Colonic mucosa (tissue), 4 donors: Measurements from ENCODE around the gene RNF34. TPM values are rescaled to one million over a fixed set of nuclear protein-coding genes. Genes with fewer than 3 reads are reported as not detected.

Source experiments
- DNase-seq: peaks from one replicate; pipeline ENCODE4 v3.0.0-alpha.2; 2020
- H3K27ac ChIP-seq: fragments of 200-600 bp; one replicate; pipeline ENCODE4 v1.8.0; 2021
- H3K27me3 ChIP-seq: fragments of 200-600 bp; one replicate; pipeline ENCODE4 v1.8.0; 2021
- H3K36me3 ChIP-seq: fragments of 200-600 bp; one replicate; pipeline ENCODE4 v1.8.0; 2021
- H3K4me1 ChIP-seq: fragments of 200-600 bp; one replicate; pipeline ENCODE4 v1.8.0; 2021; ENCODE audit warnings: mild to moderate bottlenecking
- H3K4me3 ChIP-seq: fragments of 200-600 bp; one replicate; pipeline ENCODE4 v1.8.0; 2021
- H3K9ac ChIP-seq, 2 donors: one replicate each; pipeline ENCODE4 v1.7.0; 2013; ENCODE audit warnings: control low read depth in 2 of 2, low read depth in 2 of 2, low read length in 2 of 2
- H3K9me3 ChIP-seq: fragments of 200-600 bp; one replicate; pipeline ENCODE4 v1.8.0; 2021
- intact Hi-C: fragments of 100-400 bp; cut with DNase I; formaldehyde crosslinking; loops from one replicate; pipeline ENCODE4 v1.14.1; 2022
- total RNA-seq, 2 donors: library from RNA; stranded (reverse); fragmentation: NEBNext Ultra II Directional in 1 of 2; extraction: Animal tissue kit (Norgen Biotek cat#: 25700) in 1 of 2; gene quantifications; one replicate each; pipeline ENCODE4 v1.2.1, GENCODE V29; 2021
- TF ChIP-seq, protein P1 (sequence below): fragments of 200-600 bp; IDR thresholded peaks from one replicate; pipeline ENCODE4 v1.8.0; 2022; ENCODE audit warnings: antibody characterized with exemption, mild to moderate bottlenecking
- donor health status: healthy.
- donor health status: DM: no; HTN: no; CAD: no.
- donor health status: DM: no; HTN: no; CAD: no.

Gene RNF34
- total RNA-seq, 2 donors from 2014 or later = 39.7 to 53.3 TPM

DNA sequence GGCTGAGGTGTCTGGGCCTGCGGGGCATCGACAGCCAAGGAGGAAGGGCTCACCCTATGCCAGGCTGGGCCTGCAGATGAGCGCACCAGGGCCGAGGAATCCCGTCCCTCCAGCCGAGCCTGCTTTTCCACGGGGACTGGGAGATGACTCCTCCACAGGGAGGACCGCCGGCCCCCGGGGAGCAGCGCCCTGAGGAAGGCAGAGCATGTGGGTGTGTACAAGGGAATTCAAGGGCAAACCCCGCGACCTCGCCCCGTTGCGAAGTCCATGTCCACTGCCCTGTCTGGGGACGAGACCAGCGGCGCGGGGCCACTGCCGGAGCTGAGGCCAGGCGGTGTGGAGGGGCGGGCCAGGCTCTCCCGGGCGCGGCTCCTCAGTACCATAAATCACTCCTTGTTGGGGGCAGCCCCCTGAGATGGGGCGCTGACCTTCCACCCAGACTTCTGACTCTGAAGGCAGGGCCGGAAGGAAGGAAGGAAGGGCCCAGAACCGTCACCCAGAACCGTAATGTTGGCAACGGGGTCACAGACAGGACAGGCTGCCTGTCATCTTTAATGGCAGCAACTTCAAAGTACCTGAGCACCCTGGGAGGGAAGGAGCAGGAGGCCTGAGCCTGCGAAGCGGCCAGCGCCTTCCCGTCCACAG is 52.5 kb downstream of the RNF34 start:
- TF ChIP-seq, protein P1, sequence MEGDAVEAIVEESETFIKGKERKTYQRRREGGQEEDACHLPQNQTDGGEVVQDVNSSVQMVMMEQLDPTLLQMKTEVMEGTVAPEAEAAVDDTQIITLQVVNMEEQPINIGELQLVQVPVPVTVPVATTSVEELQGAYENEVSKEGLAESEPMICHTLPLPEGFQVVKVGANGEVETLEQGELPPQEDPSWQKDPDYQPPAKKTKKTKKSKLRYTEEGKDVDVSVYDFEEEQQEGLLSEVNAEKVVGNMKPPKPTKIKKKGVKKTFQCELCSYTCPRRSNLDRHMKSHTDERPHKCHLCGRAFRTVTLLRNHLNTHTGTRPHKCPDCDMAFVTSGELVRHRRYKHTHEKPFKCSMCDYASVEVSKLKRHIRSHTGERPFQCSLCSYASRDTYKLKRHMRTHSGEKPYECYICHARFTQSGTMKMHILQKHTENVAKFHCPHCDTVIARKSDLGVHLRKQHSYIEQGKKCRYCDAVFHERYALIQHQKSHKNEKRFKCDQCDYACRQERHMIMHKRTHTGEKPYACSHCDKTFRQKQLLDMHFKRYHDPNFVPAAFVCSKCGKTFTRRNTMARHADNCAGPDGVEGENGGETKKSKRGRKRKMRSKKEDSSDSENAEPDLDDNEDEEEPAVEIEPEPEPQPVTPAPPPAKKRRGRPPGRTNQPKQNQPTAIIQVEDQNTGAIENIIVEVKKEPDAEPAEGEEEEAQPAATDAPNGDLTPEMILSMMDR = no peak
- H3K27me3 ChIP-seq = no peaks in the 10 kb centered on the region
- H3K4me3 ChIP-seq = peak overlapping the region; percentile 12
- no peaks in the 10 kb centered on the region for H3K9me3 ChIP-seq
- peak overlapping the region; percentile 78 for H3K27ac ChIP-seq
- H3K9ac ChIP-seq = peak overlapping the region; percentile 49 to 57
- intact Hi-C loops = no loop called here
- peak; percentile 60 for DNase-seq
- H3K4me1 ChIP-seq = peaks cover 8% of the 10 kb centered on the region
- no peaks in the 10 kb centered on the region for H3K36me3 ChIP-seq

DNA sequence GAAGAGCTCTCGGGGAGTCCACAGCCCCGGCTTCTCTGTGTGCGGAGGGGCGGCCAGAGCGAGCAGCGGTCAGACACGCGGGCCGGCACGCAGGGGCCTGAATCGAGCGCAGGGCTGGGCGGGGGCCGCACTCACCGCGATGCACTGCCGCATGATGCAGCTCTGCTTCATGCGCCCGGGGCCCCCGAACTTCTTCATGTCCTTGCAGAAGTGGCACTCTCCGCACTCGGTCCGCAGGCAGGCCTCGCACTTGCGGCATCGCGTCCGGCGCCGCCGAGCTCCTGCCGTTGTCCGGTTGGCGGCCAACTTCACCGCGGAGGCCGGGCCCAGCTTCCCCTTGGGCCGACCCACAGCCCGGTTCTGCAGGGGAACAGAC is 53.1 kb downstream of the RNF34 start:
- Histone ChIP-seq H3K4me3 (peak overlapping the region; percentile 12), H3K36me3 (no peaks in the 10 kb centered on the region), H3K27ac (peak overlapping the region; percentile 78), H3K9ac (peak overlapping the region; percentile 49 to 57), H3K4me1 (peaks cover 8% of the 10 kb centered on the region), H3K9me3 (no peaks in the 10 kb centered on the region), H3K27me3 (no peaks in the 10 kb centered on the region)
- no peak for DNase-seq
- intact Hi-C loops = no loop called here
- TF ChIP-seq, protein P1 = no peak

DNA sequence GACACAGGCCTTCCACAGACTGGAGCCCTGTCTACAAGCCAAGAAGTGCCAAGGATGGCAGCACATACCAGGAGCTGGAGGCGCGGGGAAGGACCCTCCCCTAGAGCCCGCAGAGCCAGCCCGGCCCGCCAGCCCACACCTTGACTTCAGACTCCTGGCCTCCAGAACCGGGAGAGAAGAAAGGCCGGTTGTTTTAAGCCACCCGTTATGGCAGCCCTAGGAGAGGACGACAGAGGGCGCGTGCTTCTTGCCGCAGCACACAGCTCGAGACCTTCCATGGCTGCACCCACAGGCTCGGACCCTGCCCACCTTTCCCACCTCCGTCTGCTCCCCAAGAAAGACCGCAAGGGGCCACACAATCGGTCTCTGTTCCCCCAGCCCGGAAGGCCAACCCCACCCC is 53.7 kb downstream of the RNF34 start:
- no peak for DNase-seq
- Histone ChIP-seq H3K27me3 (no peaks in the 10 kb centered on the region), H3K27ac (no peak overlapping the region), H3K9me3 (no peaks in the 10 kb centered on the region), H3K36me3 (no peaks in the 10 kb centered on the region), H3K4me3 (no peak overlapping the region), H3K4me1 (peaks cover 8% of the 10 kb centered on the region), H3K9ac (no peak overlapping the region)
- intact Hi-C loops = no loop called here
- TF ChIP-seq, protein P1 = no peak

DNA sequence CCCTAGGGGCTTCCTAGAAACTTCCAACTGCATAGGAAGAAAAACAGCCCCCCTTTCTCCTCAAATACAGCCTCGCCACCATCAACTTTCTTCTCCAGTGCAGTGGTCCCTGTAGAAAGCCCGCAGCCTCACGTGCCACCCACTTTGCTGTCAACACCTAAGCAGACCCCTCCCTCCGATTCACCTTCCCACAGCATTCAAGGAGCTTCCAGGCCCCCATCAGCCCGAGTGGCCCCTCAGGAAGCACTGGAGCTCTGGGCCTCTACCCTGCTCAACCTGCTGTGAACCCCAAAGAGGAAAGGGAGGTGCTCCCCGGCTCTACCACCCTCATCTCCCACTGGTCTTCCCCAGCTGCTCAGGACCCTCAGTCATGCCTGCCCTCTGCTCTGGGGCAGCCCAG is 55.0 kb downstream of the RNF34 start:
- H3K27me3 ChIP-seq = no peaks in the 10 kb centered on the region
- no peak for DNase-seq
- H3K36me3 ChIP-seq = no peaks in the 10 kb centered on the region
- H3K4me1 ChIP-seq = peaks cover 8% of the 10 kb centered on the region
- TF ChIP-seq, protein P1 = no peak
- H3K9ac ChIP-seq = no peak overlapping the region
- H3K27ac ChIP-seq = no peak overlapping the region
- H3K4me3 ChIP-seq = no peak overlapping the region
- intact Hi-C loops = no loop called here
- no peaks in the 10 kb centered on the region for H3K9me3 ChIP-seq

DNA sequence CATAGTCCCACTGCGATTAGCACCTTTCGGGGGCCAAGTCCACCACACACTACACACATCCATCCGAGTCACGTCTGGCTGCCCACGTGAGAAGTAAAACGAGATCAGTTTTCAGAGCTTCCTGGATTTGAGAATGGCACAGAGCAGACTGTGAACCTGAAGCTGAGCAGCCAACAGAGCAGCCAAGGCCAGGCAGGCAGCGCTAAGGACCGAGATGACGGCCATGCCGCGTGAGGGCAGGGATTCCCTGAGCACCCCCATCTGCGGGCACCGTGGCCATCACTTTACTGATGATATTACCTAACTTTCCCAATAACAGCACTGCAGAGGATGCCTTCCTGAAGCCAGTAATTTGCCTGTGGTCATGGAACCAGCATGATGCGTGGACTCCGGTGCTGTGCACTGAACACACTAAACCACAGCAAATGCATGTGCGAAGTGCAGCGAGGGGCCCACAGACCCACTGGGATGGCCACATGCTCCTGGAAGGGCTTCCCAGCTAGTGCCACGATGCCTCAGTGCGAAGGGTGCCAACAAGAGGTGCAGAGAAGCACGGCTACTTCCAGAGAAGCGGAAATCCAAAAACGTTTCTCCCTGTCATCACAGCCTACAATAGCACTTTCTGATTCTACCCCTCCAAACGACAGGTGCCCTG is 56.0 kb downstream of the RNF34 start:
- intact Hi-C loops = no loop called here

More for the DNA sequence above, 56.0 kb downstream of the RNF34 start:
- H3K4me3 ChIP-seq = no peak overlapping the region
- no peak overlapping the region for H3K27ac ChIP-seq
- no peaks in the 10 kb centered on the region for H3K36me3 ChIP-seq
- no peaks in the 10 kb centered on the region for H3K9me3 ChIP-seq
- H3K9ac ChIP-seq = no peak overlapping the region
- TF ChIP-seq, protein P1 = no peak
- no peak for DNase-seq
- H3K4me1 ChIP-seq = peaks cover 8% of the 10 kb centered on the region
- H3K27me3 ChIP-seq = no peaks in the 10 kb centered on the region
